ENCODE measurements around the gene RPS6KC1. TPM values are rescaled to one million over a fixed set of nuclear protein-coding genes. Genes with fewer than 3 reads are reported as not detected.

The RPS6KC1 gene
- total and polyA plus RNA-seq, 2 donors (not counting 3 experiments of a cell fraction or from before 2014, with no cell fraction given), result 5.1 to 18.6 TPM

GRCh38 chr1:213244664-213245091, 193.6 kb downstream of the RPS6KC1 start:
- Histone ChIP-seq H3K4me2 (ENCODE audit: insufficient read depth, low read length) (no peak overlapping the region), H4K20me1 (replicated peaks; ENCODE audit: control insufficient read depth, extremely low read depth, insufficient read depth, low read length) (no peaks in the 10 kb centered on the region), H3K27me3 (ENCODE audit: control insufficient read depth in 2 of 2, insufficient read depth in 2 of 2, low read length in 2 of 2) (no peaks in the 10 kb centered on the region), H3K4me3 (replicated peaks in 1 of 3; ENCODE audit: insufficient read depth in 1 of 3, low read depth in 1 of 3, low read length in 3 of 3) (no peak overlapping the region), H3K79me2 (ENCODE audit: control insufficient read depth, insufficient read depth, low read length) (no peaks in the 10 kb centered on the region), H2AFZ (ENCODE audit: low read depth, low read length) (no peak overlapping the region), H3K36me3 (ENCODE audit: control insufficient read depth in 2 of 2, extremely low read depth in 1 of 2, insufficient read depth in 2 of 2, low read length in 2 of 2) (no peaks in the 10 kb centered on the region), H3K4me1 (ENCODE audit: control insufficient read depth, extremely low read depth, insufficient read depth, low read length) (no peaks in the 10 kb centered on the region), H3K9me3 (replicated peaks; ENCODE audit: control insufficient read depth, insufficient read depth, low read length) (no peaks in the 10 kb centered on the region), H3K27ac (ENCODE audit: insufficient read depth, low read depth, low read length) (no peak overlapping the region), H3K9me1 (replicated peaks; ENCODE audit: control insufficient read depth, extremely low read depth, insufficient read depth, low read length) (no peaks in the 10 kb centered on the region), H3K9ac (replicated peaks; ENCODE audit: extremely low read depth, insufficient read depth, low read length) (no peak overlapping the region)
- BruUV-seq (replicated peaks), result no TSS peak
- TF ChIP-seq, protein P1, sequence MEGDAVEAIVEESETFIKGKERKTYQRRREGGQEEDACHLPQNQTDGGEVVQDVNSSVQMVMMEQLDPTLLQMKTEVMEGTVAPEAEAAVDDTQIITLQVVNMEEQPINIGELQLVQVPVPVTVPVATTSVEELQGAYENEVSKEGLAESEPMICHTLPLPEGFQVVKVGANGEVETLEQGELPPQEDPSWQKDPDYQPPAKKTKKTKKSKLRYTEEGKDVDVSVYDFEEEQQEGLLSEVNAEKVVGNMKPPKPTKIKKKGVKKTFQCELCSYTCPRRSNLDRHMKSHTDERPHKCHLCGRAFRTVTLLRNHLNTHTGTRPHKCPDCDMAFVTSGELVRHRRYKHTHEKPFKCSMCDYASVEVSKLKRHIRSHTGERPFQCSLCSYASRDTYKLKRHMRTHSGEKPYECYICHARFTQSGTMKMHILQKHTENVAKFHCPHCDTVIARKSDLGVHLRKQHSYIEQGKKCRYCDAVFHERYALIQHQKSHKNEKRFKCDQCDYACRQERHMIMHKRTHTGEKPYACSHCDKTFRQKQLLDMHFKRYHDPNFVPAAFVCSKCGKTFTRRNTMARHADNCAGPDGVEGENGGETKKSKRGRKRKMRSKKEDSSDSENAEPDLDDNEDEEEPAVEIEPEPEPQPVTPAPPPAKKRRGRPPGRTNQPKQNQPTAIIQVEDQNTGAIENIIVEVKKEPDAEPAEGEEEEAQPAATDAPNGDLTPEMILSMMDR (IDR thresholded peaks at IDR 0.05; ENCODE audit: extremely low read depth in 1 of 2, insufficient read depth in 1 of 2, low read depth in 1 of 2, low read length in 2 of 2), result peak; percentile 56 to 57
- TF ChIP-seq POLR2AphosphoS5 (IDR thresholded peaks at IDR 0.05; ENCODE audit: insufficient read depth, low read depth, low read length), result no peak
- intact Hi-C loops (cut with micrococcal nuclease) (loop anchor here (1.0 to 5.0 kb wide), 7 partner anchors 42 to 1085 kb away; partner anchors contain the start of gene PROX1), dilution Hi-C loops (cut with MboI; ENCODE audit: extremely low pct_ligation_motif_present, low sequenced_read_pairs) (no loop called here)
- ChIA-PET CTCF (interaction anchor here (0.6 to 3.6 kb wide), 27 partner anchors 9 to 1253 kb away, joined by 3 to 25 read pairs (median 4); partner anchors contain the start of gene PROX1), POLR2A (no interaction called here)
- FAIRE-seq, result peak; percentile 82
- peak; percentile 68 for DNase-seq (ENCODE audit: low read depth, low spot score)

DNA sequence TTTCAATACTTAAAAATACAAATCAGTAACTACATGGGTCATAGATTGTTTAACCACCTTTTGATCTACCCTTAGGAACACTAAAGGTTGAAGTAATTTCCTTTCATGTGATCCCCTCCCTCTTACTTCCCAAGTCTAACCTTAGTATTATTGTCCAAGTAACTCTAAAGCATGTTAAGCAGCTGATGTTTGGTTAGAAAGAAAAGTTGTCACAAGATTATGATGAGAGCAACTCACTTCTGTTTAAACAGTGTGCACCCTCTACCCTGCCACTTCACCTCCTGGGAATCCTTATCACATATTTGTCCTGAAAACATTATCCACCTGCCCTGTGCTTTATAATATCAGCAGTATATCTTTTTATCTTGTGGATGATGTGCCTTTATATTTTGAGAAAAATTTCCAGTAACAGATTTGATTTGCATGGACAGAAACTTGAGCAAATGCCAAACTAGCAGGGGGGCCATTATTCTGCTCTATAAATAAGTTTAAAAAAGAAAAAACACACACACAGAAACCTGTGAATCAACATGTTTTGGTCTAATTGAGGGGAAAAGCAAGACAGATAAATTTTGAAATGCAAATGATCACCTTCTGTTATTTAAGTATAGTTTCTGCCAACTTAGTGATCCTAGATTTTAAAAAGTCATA, 194.3 kb downstream of the RPS6KC1 start:
- no peaks in the 10 kb centered on the region for H3K36me3 ChIP-seq (ENCODE audit: control insufficient read depth in 2 of 2, extremely low read depth in 1 of 2, insufficient read depth in 2 of 2, low read length in 2 of 2)
- no peaks in the 10 kb centered on the region for H3K79me2 ChIP-seq (ENCODE audit: control insufficient read depth, insufficient read depth, low read length)
- no peaks in the 10 kb centered on the region for H3K9me1 ChIP-seq (replicated peaks; ENCODE audit: control insufficient read depth, extremely low read depth, insufficient read depth, low read length)
- H3K9ac ChIP-seq (replicated peaks; ENCODE audit: extremely low read depth, insufficient read depth, low read length), result no peak overlapping the region
- no peak overlapping the region for H3K4me2 ChIP-seq (ENCODE audit: insufficient read depth, low read length)
- no peak overlapping the region for H2AFZ ChIP-seq (ENCODE audit: low read depth, low read length)
- ChIA-PET CTCF (interaction anchor here (0.6 to 3.6 kb wide), 28 partner anchors 8 to 1252 kb away, joined by 3 to 25 read pairs (median 4); partner anchors contain the start of gene PROX1), POLR2A (no interaction called here)
- intact Hi-C loops (cut with micrococcal nuclease), result loop anchor here (2.0 kb wide), 1 partner anchor 129 kb away; no protein-coding TSS in a partner anchor
- BruUV-seq (replicated peaks), result no TSS peak
- no peak overlapping the region for H3K27ac ChIP-seq (ENCODE audit: insufficient read depth, low read depth, low read length)
- FAIRE-seq, result no peak
- no peaks in the 10 kb centered on the region for H4K20me1 ChIP-seq (replicated peaks; ENCODE audit: control insufficient read depth, extremely low read depth, insufficient read depth, low read length)
- no peak overlapping the region for H3K4me3 ChIP-seq (replicated peaks in 1 of 3; ENCODE audit: insufficient read depth in 1 of 3, low read depth in 1 of 3, low read length in 3 of 3)
- DNase-seq (ENCODE audit: low read depth, low spot score), result peak; percentile 4
- no peaks in the 10 kb centered on the region for H3K4me1 ChIP-seq (ENCODE audit: control insufficient read depth, extremely low read depth, insufficient read depth, low read length)
- dilution Hi-C loops (cut with MboI; ENCODE audit: extremely low pct_ligation_motif_present, low sequenced_read_pairs), result no loop called here
- H3K9me3 ChIP-seq (replicated peaks; ENCODE audit: control insufficient read depth, insufficient read depth, low read length), result no peaks in the 10 kb centered on the region
- no peak for TF ChIP-seq GATA2 (IDR thresholded peaks at IDR 0.05; ENCODE audit: insufficient read depth, insufficient read length, low read depth, low read length)
- no peak for TF ChIP-seq FOS (IDR thresholded peaks at IDR 0.05; ENCODE audit: borderline replicate concordance, insufficient read depth, low read length)
- TF ChIP-seq, protein P2, sequence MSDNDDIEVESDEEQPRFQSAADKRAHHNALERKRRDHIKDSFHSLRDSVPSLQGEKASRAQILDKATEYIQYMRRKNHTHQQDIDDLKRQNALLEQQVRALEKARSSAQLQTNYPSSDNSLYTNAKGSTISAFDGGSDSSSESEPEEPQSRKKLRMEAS (IDR thresholded peaks at IDR 0.05; ENCODE audit: insufficient read depth, insufficient read length), result no peak
- no peaks in the 10 kb centered on the region for H3K27me3 ChIP-seq (ENCODE audit: control insufficient read depth in 2 of 2, insufficient read depth in 2 of 2, low read length in 2 of 2)

All from endothelial cell of umbilical vein (primary cell).